ENCODE measurements around the gene ZNF117.
A peak's percentile ranks its signal among the peaks of the same experiment; 100 is the strongest.
"Not testable (repeated sequence)": the region's sequence is repeated elsewhere in the genome, so short reads cannot be mapped to it uniquely, and the experiment has no call there.

Gene ZNF117

GRCh38 chr7:64990936-64991335 lies at the start of gene ZNF117:
Gene ZNF117 (minus strand): TSS chr7:64991036.
- DNase-seq (ENCODE audit: extremely low spot score): no peak
- TF ChIP-seq FOXA1 (IDR thresholded peaks at IDR 0.05) (no peak), ELF4 (IDR thresholded peaks at IDR 0.05) (no peak), FOXM1 (IDR thresholded peaks at IDR 0.05; ENCODE audit: borderline replicate concordance) (no peak), HDGF (IDR thresholded peaks at IDR 0.05; ENCODE audit: borderline replicate concordance) (no peak), FOXK2 (IDR thresholded peaks at IDR 0.05) (no peak), ARNT (IDR thresholded peaks at IDR 0.05) (no peak), LEF1 (IDR thresholded peaks at IDR 0.05; ENCODE audit: borderline replicate concordance) (no peak), SP1 (IDR thresholded peaks at IDR 0.05) (no peak), PKNOX1 (IDR thresholded peaks at IDR 0.05) (no peak), BHLHE40 (IDR thresholded peaks at IDR 0.05; ENCODE audit: borderline replicate concordance) (no peak), NFRKB (IDR thresholded peaks at IDR 0.05) (no peak), ZNF384 (IDR thresholded peaks at IDR 0.05) (no peak), SUZ12 (IDR thresholded peaks at IDR 0.05) (no peak), TARDBP (IDR thresholded peaks at IDR 0.05) (no peak), CTBP1 (IDR thresholded peaks at IDR 0.05; ENCODE audit: borderline replicate concordance) (no peak)
- CTCF ChIA-PET: no interaction called here
- POLR2A ChIA-PET: no interaction called here

- DNase-seq (ENCODE audit: extremely low spot score): peak; percentile 12
- POLR2A ChIA-PET, CTCF ChIA-PET: not testable (repeated sequence)
Measured at GRCh38 chr7:65038767-65039166, 47.9 kb upstream of the ZNF117 start.

- CTCF ChIA-PET: interaction anchor here (0.6 to 0.7 kb wide), 2 partner anchors 34 to 93 kb away, joined by 3 read pairs; no protein-coding TSS in a partner anchor
Measured at GRCh38 chr7:65037740-65038688, 47.2 kb upstream of the ZNF117 start.

GRCh38 chr7:65036526-65036925 lies 45.7 kb upstream of the ZNF117 start:
- POLR2A ChIA-PET; DNase-seq (ENCODE audit: extremely low spot score): not testable (repeated sequence)
- CTCF ChIA-PET: interaction anchor here (0.6 kb wide), 1 partner anchor 370 kb away, joined by 6 read pairs; no protein-coding TSS in a partner anchor

More at GRCh38 chr7:65037740-65038688, 47.2 kb upstream of the ZNF117 start:
- DNase-seq (ENCODE audit: extremely low spot score): peak; percentile 90
- TF ChIP-seq ELF4 (IDR thresholded peaks at IDR 0.05) (no peak), ARNT (IDR thresholded peaks at IDR 0.05) (no peak), FOXM1 (IDR thresholded peaks at IDR 0.05; ENCODE audit: borderline replicate concordance) (no peak)
- POLR2A ChIA-PET: interaction anchor here (0.8 kb wide), 1 partner anchor 32 kb away, joined by 3 read pairs; the partner anchor contains the start of gene ERV3-1

GRCh38 chr7:65035469-65035868 lies 44.6 kb upstream of the ZNF117 start:
- POLR2A ChIA-PET; DNase-seq (ENCODE audit: extremely low spot score); CTCF ChIA-PET: not testable (repeated sequence)

- CTCF ChIA-PET; DNase-seq (ENCODE audit: extremely low spot score); POLR2A ChIA-PET: not testable (repeated sequence)
Measured at GRCh38 chr7:65034120-65034782, 43.4 kb upstream of the ZNF117 start.

GRCh38 chr7:65033391-65033790 lies 42.6 kb upstream of the ZNF117 start:
- CTCF ChIA-PET; DNase-seq (ENCODE audit: extremely low spot score); POLR2A ChIA-PET: not testable (repeated sequence)

- CTCF ChIA-PET; DNase-seq (ENCODE audit: extremely low spot score); POLR2A ChIA-PET: not testable (repeated sequence)
Measured at GRCh38 chr7:65025023-65025422, 34.2 kb upstream of the ZNF117 start.

GRCh38 chr7:65020978-65021377 lies 30.1 kb upstream of the ZNF117 start:
- CTCF ChIA-PET; DNase-seq (ENCODE audit: extremely low spot score): not testable (repeated sequence)
- POLR2A ChIA-PET: interaction anchor here (0.7 kb wide), 1 partner anchor 14 kb away, joined by 3 read pairs; the partner anchor contains the start of gene ERV3-1

- DNase-seq (ENCODE audit: extremely low spot score); POLR2A ChIA-PET; CTCF ChIA-PET: not testable (repeated sequence)
Measured at GRCh38 chr7:65009881-65010280, 19.0 kb upstream of the ZNF117 start.

- CTCF ChIA-PET; POLR2A ChIA-PET; DNase-seq (ENCODE audit: extremely low spot score): not testable (repeated sequence)
Measured at GRCh38 chr7:65009394-65009793, 18.6 kb upstream of the ZNF117 start.

GRCh38 chr7:65007036-65007435 lies 16.2 kb upstream of the ZNF117 start:
- DNase-seq (ENCODE audit: extremely low spot score); CTCF ChIA-PET: not testable (repeated sequence)
- POLR2A ChIA-PET: interaction anchor here (0.8 to 2.0 kb wide), 6 partner anchors 14 to 213 kb away, joined by 3 to 5 read pairs (median 3); partner anchors contain the start of genes ZNF138 and ZNF273
